Right hindlimb (tissue), 1 donor: Measurements from ENCODE around the gene SPATS2.
"Not testable (repeated sequence)": the region's sequence is repeated elsewhere in the genome, so short reads cannot be mapped to it uniquely, and the experiment has no call there.

ENCODE experiments used
- DNase-seq: peaks from one replicate; pipeline ENCODE4 v3.0.0-alpha.2; 2018

Gene SPATS2

GRCh38 chr12:49357103-49357678 lies 10.1 kb upstream of the SPATS2 start:
- DNase-seq, result no peak

- DNase-seq, result peak; percentile 67
Observed at GRCh38 chr12:49358483-49359141, 8.7 kb upstream of the SPATS2 start.

GRCh38 chr12:49359671-49360070 lies 7.6 kb upstream of the SPATS2 start:
- no peak for DNase-seq

- DNase-seq, result no peak
Observed at GRCh38 chr12:49362077-49362476, 5.2 kb upstream of the SPATS2 start.

GRCh38 chr12:49364989-49365388 lies 2.3 kb upstream of the SPATS2 start:
- no peak for DNase-seq

GRCh38 chr12:49365542-49365941 lies 1.7 kb upstream of the SPATS2 start:
- no peak for DNase-seq

GRCh38 chr12:49366096-49366651 lies 1.1 kb upstream of the SPATS2 start:
- DNase-seq, result no peak

- DNase-seq, result peak; percentile 99
Observed at GRCh38 chr12:49366652-49367380, 446 bp upstream of the SPATS2 start.

- no peak for DNase-seq
Observed at GRCh38 chr12:49368240-49368600, 958 bp downstream of the SPATS2 start.

GRCh38 chr12:49369411-49370145 lies 2.3 kb downstream of the SPATS2 start:
- DNase-seq, result peak; percentile 55

- no peak for DNase-seq
Observed at GRCh38 chr12:49370539-49370938, 3.3 kb downstream of the SPATS2 start.

GRCh38 chr12:49375406-49375805 lies 8.1 kb downstream of the SPATS2 start:
- DNase-seq, result no peak

- no peak for DNase-seq
Observed at GRCh38 chr12:49377386-49377785, 10.1 kb downstream of the SPATS2 start.

GRCh38 chr12:49380184-49380583 lies 12.9 kb downstream of the SPATS2 start:
- DNase-seq, result not testable (repeated sequence)

GRCh38 chr12:49388682-49389386 lies 21.6 kb downstream of the SPATS2 start:
- DNase-seq, result no peak

- no peak for DNase-seq
Observed at GRCh38 chr12:49389387-49389703, 22.1 kb downstream of the SPATS2 start.

GRCh38 chr12:49397000-49397399 lies 29.7 kb downstream of the SPATS2 start:
- DNase-seq, result no peak

- DNase-seq, result no peak
Observed at GRCh38 chr12:49400304-49400703, 33.0 kb downstream of the SPATS2 start.

GRCh38 chr12:49403971-49404450 lies 36.7 kb downstream of the SPATS2 start:
- no peak for DNase-seq

- no peak for DNase-seq
Observed at GRCh38 chr12:49404956-49405355, 37.7 kb downstream of the SPATS2 start.

- no peak for DNase-seq
Observed at GRCh38 chr12:49410818-49411217, 43.6 kb downstream of the SPATS2 start.

GRCh38 chr12:49413010-49413409 lies 45.7 kb downstream of the SPATS2 start:
- no peak for DNase-seq

GRCh38 chr12:49413796-49414195 lies 46.5 kb downstream of the SPATS2 start:
- DNase-seq, result no peak
